ENCODE results near the gene CFAP58. TPM values are rescaled to one million over a fixed set of nuclear protein-coding genes. Genes with fewer than 3 reads are reported as not detected.

CFAP58 gene
- total and polyA plus RNA-seq, 2 donors (not counting 3 experiments of a cell fraction or from before 2014, with no cell fraction given) = 0.07 to 0.29 TPM

DNA sequence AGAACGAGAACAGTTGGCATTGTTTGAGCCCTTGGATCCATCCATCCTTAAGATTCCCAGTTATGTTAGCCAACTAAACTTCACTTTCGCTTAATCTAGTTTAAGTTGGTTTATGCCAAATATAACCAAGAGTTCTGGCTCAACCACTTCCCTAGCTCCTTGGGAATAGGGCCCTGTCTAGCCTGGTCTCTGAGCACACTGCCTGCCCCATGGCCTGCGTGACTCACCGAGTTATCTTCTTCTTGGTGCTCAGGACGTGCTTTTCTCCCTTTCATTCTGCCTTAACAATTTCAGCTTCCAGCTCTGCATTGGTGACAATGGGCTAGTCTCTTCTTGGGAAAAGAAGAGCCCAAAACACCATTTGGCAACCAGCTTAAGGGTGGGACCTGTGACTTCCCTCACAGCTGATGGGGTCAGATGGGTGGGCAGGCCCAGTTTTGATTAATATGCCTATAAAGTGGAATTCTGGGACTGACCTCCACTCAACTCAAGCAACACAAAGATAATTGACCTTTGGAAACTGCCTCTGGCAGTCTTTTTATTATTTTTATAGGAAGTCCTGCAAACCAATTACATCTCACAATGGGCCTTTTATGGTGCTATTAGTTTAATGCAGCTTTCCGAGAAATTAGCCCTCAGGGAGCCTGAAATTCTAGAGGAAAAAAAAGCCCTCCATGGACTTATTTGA lies 126.4 kb downstream of the CFAP58 start:
- DNase-seq (ENCODE audit: low read depth, low spot score) (no peak), FAIRE-seq (no peak)
- CTCF ChIA-PET = no interaction called here

More for the DNA sequence above, 126.4 kb downstream of the CFAP58 start:
- Histone ChIP-seq H4K20me1 (replicated peaks; ENCODE audit: control insufficient read depth, extremely low read depth, insufficient read depth, low read length) (no peaks in the 10 kb centered on the region), H3K27me3 (ENCODE audit: control insufficient read depth in 2 of 2, insufficient read depth in 2 of 2, low read length in 2 of 2) (no peaks in the 10 kb centered on the region), H3K9ac (replicated peaks; ENCODE audit: extremely low read depth, insufficient read depth, low read length) (no peak overlapping the region), H3K27ac (ENCODE audit: insufficient read depth, low read depth, low read length) (no peak overlapping the region), H3K9me3 (replicated peaks; ENCODE audit: control insufficient read depth, insufficient read depth, low read length) (no peaks in the 10 kb centered on the region), H3K36me3 (ENCODE audit: control insufficient read depth in 2 of 2, extremely low read depth in 1 of 2, insufficient read depth in 2 of 2, low read length in 2 of 2) (no peaks in the 10 kb centered on the region), H3K79me2 (ENCODE audit: control insufficient read depth, insufficient read depth, low read length) (no peaks in the 10 kb centered on the region), H3K4me1 (ENCODE audit: control insufficient read depth, extremely low read depth, insufficient read depth, low read length) (no peaks in the 10 kb centered on the region), H3K4me3 (replicated peaks in 1 of 3; ENCODE audit: insufficient read depth in 1 of 3, low read depth in 1 of 3, low read length in 3 of 3) (no peak overlapping the region), H2AFZ (ENCODE audit: low read depth, low read length) (no peak overlapping the region), H3K9me1 (replicated peaks; ENCODE audit: control insufficient read depth, extremely low read depth, insufficient read depth, low read length) (no peaks in the 10 kb centered on the region), H3K4me2 (ENCODE audit: insufficient read depth, low read length) (no peak overlapping the region)
- POLR2A ChIA-PET = no interaction called here
- no TSS peak for BruUV-seq (replicated peaks)
- intact Hi-C loops (cut with micrococcal nuclease) (no loop called here), dilution Hi-C loops (cut with MboI; ENCODE audit: extremely low pct_ligation_motif_present, low sequenced_read_pairs) (no loop called here)
- TF ChIP-seq GATA2 (IDR thresholded peaks at IDR 0.05; ENCODE audit: insufficient read depth, insufficient read length, low read depth, low read length) = no peak
- no peak for TF ChIP-seq POLR2A (IDR thresholded peaks at IDR 0.05; ENCODE audit: low read depth, low read length)
- TF ChIP-seq, protein P1, sequence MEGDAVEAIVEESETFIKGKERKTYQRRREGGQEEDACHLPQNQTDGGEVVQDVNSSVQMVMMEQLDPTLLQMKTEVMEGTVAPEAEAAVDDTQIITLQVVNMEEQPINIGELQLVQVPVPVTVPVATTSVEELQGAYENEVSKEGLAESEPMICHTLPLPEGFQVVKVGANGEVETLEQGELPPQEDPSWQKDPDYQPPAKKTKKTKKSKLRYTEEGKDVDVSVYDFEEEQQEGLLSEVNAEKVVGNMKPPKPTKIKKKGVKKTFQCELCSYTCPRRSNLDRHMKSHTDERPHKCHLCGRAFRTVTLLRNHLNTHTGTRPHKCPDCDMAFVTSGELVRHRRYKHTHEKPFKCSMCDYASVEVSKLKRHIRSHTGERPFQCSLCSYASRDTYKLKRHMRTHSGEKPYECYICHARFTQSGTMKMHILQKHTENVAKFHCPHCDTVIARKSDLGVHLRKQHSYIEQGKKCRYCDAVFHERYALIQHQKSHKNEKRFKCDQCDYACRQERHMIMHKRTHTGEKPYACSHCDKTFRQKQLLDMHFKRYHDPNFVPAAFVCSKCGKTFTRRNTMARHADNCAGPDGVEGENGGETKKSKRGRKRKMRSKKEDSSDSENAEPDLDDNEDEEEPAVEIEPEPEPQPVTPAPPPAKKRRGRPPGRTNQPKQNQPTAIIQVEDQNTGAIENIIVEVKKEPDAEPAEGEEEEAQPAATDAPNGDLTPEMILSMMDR (IDR thresholded peaks at IDR 0.05; ENCODE audit: extremely low read depth in 1 of 2, insufficient read depth in 1 of 2, low read depth in 1 of 2, low read length in 2 of 2) = no peak
- TF ChIP-seq MYC (IDR thresholded peaks at IDR 0.05; ENCODE audit: low read depth, low read length) = no peak
- TF ChIP-seq EZH2 (IDR thresholded peaks at IDR 0.05; ENCODE audit: borderline replicate concordance, low read depth, low read length, severe bottlenecking) = no peak
- no peak for TF ChIP-seq POLR2AphosphoS5 (IDR thresholded peaks at IDR 0.05; ENCODE audit: insufficient read depth, low read depth, low read length)
- TF ChIP-seq, protein P2, sequence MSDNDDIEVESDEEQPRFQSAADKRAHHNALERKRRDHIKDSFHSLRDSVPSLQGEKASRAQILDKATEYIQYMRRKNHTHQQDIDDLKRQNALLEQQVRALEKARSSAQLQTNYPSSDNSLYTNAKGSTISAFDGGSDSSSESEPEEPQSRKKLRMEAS (IDR thresholded peaks at IDR 0.05; ENCODE audit: insufficient read depth, insufficient read length) = no peak
- TF ChIP-seq FOS (IDR thresholded peaks at IDR 0.05; ENCODE audit: borderline replicate concordance, insufficient read depth, low read length) = no peak
- TF ChIP-seq JUN (IDR thresholded peaks at IDR 0.05; ENCODE audit: borderline replicate concordance, insufficient read depth, insufficient read length, low read depth) = no peak
